GM12891 (cell line): Measurements from ENCODE around the gene CMTR1.

ENCODE experiments used
- PAX5 ChIP-seq: IDR thresholded peaks from 2 replicates; pipeline ENCODE4 v1.6.1; 2011; ENCODE audit warnings: low read length, moderate library complexity, mild to moderate bottlenecking; ENCODE audit not compliant: insufficient read depth, severe bottlenecking
- POLR2A ChIP-seq: IDR thresholded peaks from 2 replicates; pipeline ENCODE4 v1.6.1; 2011; ENCODE audit warnings: low read depth, low read length, control low read depth
- POLR2AphosphoS5 ChIP-seq: IDR thresholded peaks from 2 replicates; pipeline ENCODE4 v1.6.1; 2011; ENCODE audit warnings: low read depth, low read length, control low read depth
- POU2F2 ChIP-seq: IDR thresholded peaks from 2 replicates; pipeline ENCODE4 v1.6.1; 2011; ENCODE audit warnings: low read depth, mild to moderate bottlenecking, control low read depth, low read length, moderate library complexity
- SPI1 ChIP-seq: IDR thresholded peaks from 2 replicates; pipeline ENCODE4 v1.6.1; 2011; ENCODE audit warnings: low read depth, low read length, control low read depth
- TAF1 ChIP-seq: IDR thresholded peaks from 2 replicates; pipeline ENCODE4 v1.6.1; 2011; ENCODE audit warnings: low read depth, low read length, control low read depth

GRCh38 chr6:37454420-37455140, 21.6 kb downstream of the CMTR1 start:
- no peak for TF ChIP-seq POLR2A
- TF ChIP-seq PAX5 = no peak
- TF ChIP-seq TAF1 = no peak
- TF ChIP-seq SPI1 = no peak
- TF ChIP-seq POLR2AphosphoS5 = no peak
- TF ChIP-seq POU2F2 = no peak
